ENCODE results near the gene RAB3IL1. TPM values are rescaled to one million over a fixed set of nuclear protein-coding genes. Genes with fewer than 3 reads are reported as not detected.

The RAB3IL1 gene
- total and polyA plus RNA-seq, 2 of the 13 experiments (the other 11 are each of a cell fraction or from before 2014, with no cell fraction given) = 1.2 to 2.0 TPM

DNA sequence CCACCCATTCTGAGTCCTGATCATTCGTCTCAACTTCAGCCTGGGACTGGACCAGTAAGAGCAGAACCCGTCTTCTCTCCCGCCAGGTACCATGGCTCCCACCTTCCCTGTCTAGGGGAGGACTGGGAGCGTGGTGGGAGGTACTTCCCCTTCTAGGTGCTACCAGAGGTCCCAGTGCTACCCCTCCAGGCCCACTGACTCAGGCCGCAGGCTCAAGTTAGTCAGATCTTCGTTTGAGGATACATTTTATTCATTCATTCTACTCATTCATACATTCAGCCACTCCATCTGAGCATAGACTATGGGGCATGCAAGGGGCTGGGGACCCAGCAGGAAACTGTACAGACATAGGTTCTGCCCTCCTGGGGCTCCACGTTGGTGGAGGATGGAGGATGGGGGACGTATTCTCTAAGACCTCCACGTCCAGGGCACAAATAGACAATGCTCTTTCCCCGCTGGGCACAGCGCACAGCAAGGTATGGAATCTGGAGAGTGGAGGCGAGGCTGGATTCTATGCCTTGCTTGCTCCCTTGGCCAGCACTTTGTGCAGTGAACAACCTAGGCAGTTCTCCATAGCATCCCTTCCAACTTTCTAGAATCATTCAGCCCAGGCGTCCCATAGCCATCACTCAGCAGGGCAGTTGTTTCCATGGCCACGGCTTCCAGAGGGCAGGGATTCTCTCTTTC lies 1.0 kb upstream of the RAB3IL1 start:
- Histone ChIP-seq H3K9me3 (ENCODE audit: low read length) (no peaks in the 10 kb centered on the region), H3K27me3 (ENCODE audit: control insufficient read depth in 1 of 2, insufficient read depth in 2 of 2, low read length in 2 of 2) (peaks cover 11 to 39% of the 10 kb centered on the region in 2 experiments), H3K79me2 (ENCODE audit: insufficient read depth, low read length) (no peaks in the 10 kb centered on the region), H3K9ac (ENCODE audit: insufficient read depth, low read depth, low read length) (no peak overlapping the region), H3K4me3 (replicated peaks in 1 of 3; ENCODE audit: insufficient read depth in 1 of 3, low read depth in 2 of 3, low read length in 3 of 3) (no peak overlapping the region), H2AFZ (ENCODE audit: low read length) (no peak overlapping the region), H3K36me3 (replicated peaks in 1 of 2; ENCODE audit: control insufficient read depth in 1 of 2, insufficient read depth in 2 of 2, low read length in 2 of 2) (no peaks in the 10 kb centered on the region), H4K20me1 (ENCODE audit: insufficient read depth, low read length) (no peaks in the 10 kb centered on the region), H3K4me1 (ENCODE audit: insufficient read depth, low read length) (peaks cover 51% of the 10 kb centered on the region), H3K27ac (ENCODE audit: extremely low read length, insufficient read depth, low read length) (no peak overlapping the region), H3K4me2 (ENCODE audit: low read depth, low read length) (no peak overlapping the region)
- in situ Hi-C loops (cut with HindIII; ENCODE audit: extremely low pct_ligation_motif_present, low pct_unique_long_range_greater_than_20kb) = no loop called here
- BruUV-seq (replicated peaks) = no TSS peak
- no peak for ATAC-seq
- no peak for DNase-seq (ENCODE audit: low spot score)
- intact Hi-C loops (cut with micrococcal nuclease; ENCODE audit: unreplicated experiment) = no loop called here
- WGBS (ENCODE audit: low lambda C conversion rate) = 53% methylated on average over 14 of the region's 14 CpGs
- POLR2A ChIA-PET = no interaction called here
- CTCF ChIA-PET (ENCODE audit: low intra/inter-chr PET ratio, low total read pairs) = no interaction called here
- FAIRE-seq = no peak
- TF ChIP-seq CBX2 (IDR thresholded peaks at IDR 0.05; ENCODE audit: low read depth, low read length) (no peak), CBX2 (CRISPR knock-in tag; IDR thresholded peaks at IDR 0.05; ENCODE audit: low read depth) (no peak), KIAA2018 (CRISPR knock-in tag; IDR thresholded peaks at IDR 0.05; ENCODE audit: borderline replicate concordance) (no peak), TCF7 (IDR thresholded peaks at IDR 0.05; ENCODE audit: low read depth) (no peak), SMARCC2 (IDR thresholded peaks at IDR 0.05) (no peak), KLF15 (CRISPR knock-in tag; IDR thresholded peaks at IDR 0.05; ENCODE audit: borderline replicate concordance) (no peak), ZMYM4 (CRISPR knock-in tag; IDR thresholded peaks at IDR 0.05) (no peak), GABPA (IDR thresholded peaks at IDR 0.05; ENCODE audit: low read depth, low read length) (no peak), GABPA (CRISPR knock-in tag; IDR thresholded peaks at IDR 0.05; ENCODE audit: low read depth) (no peak), STAT6 (CRISPR knock-in tag; IDR thresholded peaks at IDR 0.05; ENCODE audit: borderline replicate concordance) (no peak), TBX2 (CRISPR knock-in tag; IDR thresholded peaks at IDR 0.05; ENCODE audit: borderline replicate concordance) (no peak)
- TF ChIP-seq, protein P1, sequence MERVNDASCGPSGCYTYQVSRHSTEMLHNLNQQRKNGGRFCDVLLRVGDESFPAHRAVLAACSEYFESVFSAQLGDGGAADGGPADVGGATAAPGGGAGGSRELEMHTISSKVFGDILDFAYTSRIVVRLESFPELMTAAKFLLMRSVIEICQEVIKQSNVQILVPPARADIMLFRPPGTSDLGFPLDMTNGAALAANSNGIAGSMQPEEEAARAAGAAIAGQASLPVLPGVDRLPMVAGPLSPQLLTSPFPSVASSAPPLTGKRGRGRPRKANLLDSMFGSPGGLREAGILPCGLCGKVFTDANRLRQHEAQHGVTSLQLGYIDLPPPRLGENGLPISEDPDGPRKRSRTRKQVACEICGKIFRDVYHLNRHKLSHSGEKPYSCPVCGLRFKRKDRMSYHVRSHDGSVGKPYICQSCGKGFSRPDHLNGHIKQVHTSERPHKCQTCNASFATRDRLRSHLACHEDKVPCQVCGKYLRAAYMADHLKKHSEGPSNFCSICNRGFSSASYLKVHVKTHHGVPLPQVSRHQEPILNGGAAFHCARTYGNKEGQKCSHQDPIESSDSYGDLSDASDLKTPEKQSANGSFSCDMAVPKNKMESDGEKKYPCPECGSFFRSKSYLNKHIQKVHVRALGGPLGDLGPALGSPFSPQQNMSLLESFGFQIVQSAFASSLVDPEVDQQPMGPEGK (CRISPR knock-in tag; IDR thresholded peaks at IDR 0.05) = no peak
